ENCODE measurements around the gene MKI67.

MKI67 gene

GRCh38 chr10:128049226-128050120, 76.8 kb downstream of the MKI67 start:
- DNase-seq (ENCODE audit: low read depth), result no peak

DNA sequence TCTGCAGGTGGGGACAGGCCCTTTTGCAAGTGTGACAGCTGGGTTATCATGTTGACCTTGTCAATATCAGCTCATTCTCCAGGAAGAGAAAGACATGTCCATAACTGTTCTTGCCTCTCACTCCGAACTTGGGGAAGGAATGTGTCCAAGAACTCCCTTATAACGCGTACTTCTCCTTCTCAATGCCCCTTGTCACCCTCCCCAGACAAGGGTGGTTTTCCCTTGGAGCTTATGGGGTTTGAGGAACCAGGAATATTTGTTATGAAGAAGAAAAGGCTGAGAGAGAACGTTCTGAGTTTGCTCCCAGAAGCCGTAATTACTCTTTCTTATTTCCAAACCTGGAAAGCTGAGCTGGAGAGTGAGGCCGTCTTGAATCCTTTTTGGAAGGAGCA, 77.4 kb downstream of the MKI67 start:
- no peak for DNase-seq (ENCODE audit: low read depth)

- DNase-seq (ENCODE audit: low read depth), result no peak
Measured at GRCh38 chr10:128047991-128048818, 78.0 kb downstream of the MKI67 start.

- DNase-seq (ENCODE audit: low read depth), result peak; percentile 79
Measured at GRCh38 chr10:128047351-128047750, 78.9 kb downstream of the MKI67 start.

DNA sequence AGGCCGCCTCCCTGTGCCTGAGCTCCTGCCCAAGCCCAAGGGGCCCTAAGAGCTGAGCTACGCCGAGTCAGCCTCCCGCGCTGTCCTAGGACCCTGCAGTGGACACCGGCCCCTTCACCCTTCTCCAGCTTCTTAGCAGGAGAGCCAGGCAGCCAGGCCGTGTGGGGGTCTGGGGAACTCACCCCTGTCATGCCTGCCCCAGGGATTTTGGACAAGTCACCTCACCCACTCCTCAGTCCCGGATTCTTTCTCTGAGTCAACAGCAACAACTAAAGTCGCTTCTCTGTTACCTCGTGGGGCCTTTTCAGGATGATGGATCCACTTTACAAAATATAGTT, 79.3 kb downstream of the MKI67 start:
- no peak for DNase-seq (ENCODE audit: low read depth)
